ENCODE measurements around the gene SLC9A2. TPM values are rescaled to one million over a fixed set of nuclear protein-coding genes. Genes with fewer than 3 reads are reported as not detected.

SLC9A2 gene
- total and polyA plus RNA-seq, 2 of the 13 experiments (the other 11 are each of a cell fraction or from before 2014, with no cell fraction given): 0.02 TPM; not detected in 1

DNA sequence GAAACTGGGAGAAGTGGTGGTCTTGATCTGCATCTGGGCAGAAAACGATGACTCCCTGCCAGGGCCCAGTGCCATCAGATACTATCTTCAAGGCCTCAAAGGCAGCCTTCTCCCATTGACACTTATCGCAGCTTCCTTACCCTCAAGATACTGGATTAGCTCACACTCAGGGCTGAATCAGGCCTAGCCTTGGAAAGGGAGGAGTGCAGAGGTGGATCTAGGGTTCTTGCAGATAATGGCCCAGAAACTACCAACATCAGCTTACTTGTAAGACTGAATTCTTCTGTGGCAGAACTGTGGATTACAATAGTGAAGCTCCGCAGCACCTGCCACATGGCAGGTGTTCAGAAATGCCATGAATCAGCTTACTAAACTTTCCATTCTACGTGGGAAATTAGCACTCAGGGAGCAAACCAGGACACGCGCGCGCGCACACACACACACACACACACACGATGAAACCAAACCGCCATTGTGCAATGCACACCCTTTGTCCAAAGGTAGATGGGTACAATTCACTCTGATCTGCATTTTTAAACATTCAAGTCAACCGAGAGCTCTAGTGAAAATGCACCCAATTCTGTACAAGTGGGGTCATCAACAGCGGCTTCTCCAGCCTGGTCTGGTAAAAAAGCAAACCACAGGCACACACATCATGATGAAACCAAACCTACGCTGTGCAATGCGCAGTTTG, 116.2 kb downstream of the SLC9A2 start (continued):
- no peak; the same call in 1 of the 2 replicates for TF ChIP-seq TAF1 (CRISPR knock-in tag; IDR thresholded peaks at IDR 0.05)
- no peak for TF ChIP-seq ZNF383 (CRISPR knock-in tag; IDR thresholded peaks at IDR 0.05; ENCODE audit: borderline replicate concordance)
- TF ChIP-seq RARG (CRISPR knock-in tag; IDR thresholded peaks at IDR 0.05; ENCODE audit: low read depth): no peak
- no peak for TF ChIP-seq ZNF772 (CRISPR knock-in tag; IDR thresholded peaks at IDR 0.05)
- peak in 1 of 2 experiments; percentile 18; a peak in 1 of 4 replicates for TF ChIP-seq POLR2A (IDR thresholded peaks at IDR 0.05; ENCODE audit: insufficient read depth in 1 of 2, low read depth in 2 of 2, low read length in 2 of 2)
- no peak for TF ChIP-seq CHD2 (IDR thresholded peaks at IDR 0.05; ENCODE audit: low read depth, low read length)
- no peak; the same call in 1 of the 2 replicates for TF ChIP-seq FOXP4 (CRISPR knock-in tag; IDR thresholded peaks at IDR 0.05)
- peak; percentile 19; the same call in 1 of the 2 replicates for TF ChIP-seq SMC3 (IDR thresholded peaks at IDR 0.05; ENCODE audit: low read length)
- no peak for TF ChIP-seq THYN1 (CRISPR knock-in tag; IDR thresholded peaks at IDR 0.05; ENCODE audit: borderline replicate concordance, low read depth)
- no peak for TF ChIP-seq ZNF460 (CRISPR knock-in tag; IDR thresholded peaks at IDR 0.05; ENCODE audit: borderline replicate concordance)
- no peak for TF ChIP-seq TBX2 (CRISPR knock-in tag; IDR thresholded peaks at IDR 0.05; ENCODE audit: borderline replicate concordance)
- TF ChIP-seq HNRNPLL (IDR thresholded peaks at IDR 0.05; ENCODE audit: low read depth, low read length, poor library complexity, severe bottlenecking): no peak
- TF ChIP-seq FOXJ3 (CRISPR knock-in tag; IDR thresholded peaks at IDR 0.05; ENCODE audit: borderline replicate concordance): no peak
- no peak for TF ChIP-seq IKZF1 (IDR thresholded peaks at IDR 0.05)
- TF ChIP-seq ARID2 (CRISPR knock-in tag; IDR thresholded peaks at IDR 0.05; ENCODE audit: borderline replicate concordance): 0 out of 2 replicates have a peak, but pooled peaks have one; percentile 20
- no peak for TF ChIP-seq NR0B2 (CRISPR knock-in tag; IDR thresholded peaks at IDR 0.05)
- TF ChIP-seq, protein P1, sequence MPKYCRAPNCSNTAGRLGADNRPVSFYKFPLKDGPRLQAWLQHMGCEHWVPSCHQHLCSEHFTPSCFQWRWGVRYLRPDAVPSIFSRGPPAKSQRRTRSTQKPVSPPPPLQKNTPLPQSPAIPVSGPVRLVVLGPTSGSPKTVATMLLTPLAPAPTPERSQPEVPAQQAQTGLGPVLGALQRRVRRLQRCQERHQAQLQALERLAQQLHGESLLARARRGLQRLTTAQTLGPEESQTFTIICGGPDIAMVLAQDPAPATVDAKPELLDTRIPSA (CRISPR knock-in tag; IDR thresholded peaks at IDR 0.05; ENCODE audit: borderline replicate concordance): no peak
- no peak for TF ChIP-seq FOXP1 (IDR thresholded peaks at IDR 0.05)
- no peak for TF ChIP-seq FOXP1 (CRISPR knock-in tag; IDR thresholded peaks at IDR 0.05)
- TF ChIP-seq, protein P2, sequence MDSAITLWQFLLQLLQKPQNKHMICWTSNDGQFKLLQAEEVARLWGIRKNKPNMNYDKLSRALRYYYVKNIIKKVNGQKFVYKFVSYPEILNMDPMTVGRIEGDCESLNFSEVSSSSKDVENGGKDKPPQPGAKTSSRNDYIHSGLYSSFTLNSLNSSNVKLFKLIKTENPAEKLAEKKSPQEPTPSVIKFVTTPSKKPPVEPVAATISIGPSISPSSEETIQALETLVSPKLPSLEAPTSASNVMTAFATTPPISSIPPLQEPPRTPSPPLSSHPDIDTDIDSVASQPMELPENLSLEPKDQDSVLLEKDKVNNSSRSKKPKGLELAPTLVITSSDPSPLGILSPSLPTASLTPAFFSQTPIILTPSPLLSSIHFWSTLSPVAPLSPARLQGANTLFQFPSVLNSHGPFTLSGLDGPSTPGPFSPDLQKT (CRISPR knock-in tag; IDR thresholded peaks at IDR 0.05; ENCODE audit: borderline replicate concordance): no peak
- 0 out of 2 replicates have a peak, but pooled peaks have one; percentile 14 for TF ChIP-seq MAZ (IDR thresholded peaks at IDR 0.05; ENCODE audit: borderline replicate concordance, low read depth, low read length)
- TF ChIP-seq MAZ (CRISPR knock-in tag; IDR thresholded peaks at IDR 0.05; ENCODE audit: low read depth): no peak
- TF ChIP-seq NFKB2 (CRISPR knock-in tag; IDR thresholded peaks at IDR 0.05; ENCODE audit: borderline replicate concordance): no peak
- no peak; the same call in 1 of the 2 replicates for TF ChIP-seq ZNF737 (CRISPR knock-in tag; IDR thresholded peaks at IDR 0.05; ENCODE audit: borderline replicate concordance)
- TF ChIP-seq, protein P3, sequence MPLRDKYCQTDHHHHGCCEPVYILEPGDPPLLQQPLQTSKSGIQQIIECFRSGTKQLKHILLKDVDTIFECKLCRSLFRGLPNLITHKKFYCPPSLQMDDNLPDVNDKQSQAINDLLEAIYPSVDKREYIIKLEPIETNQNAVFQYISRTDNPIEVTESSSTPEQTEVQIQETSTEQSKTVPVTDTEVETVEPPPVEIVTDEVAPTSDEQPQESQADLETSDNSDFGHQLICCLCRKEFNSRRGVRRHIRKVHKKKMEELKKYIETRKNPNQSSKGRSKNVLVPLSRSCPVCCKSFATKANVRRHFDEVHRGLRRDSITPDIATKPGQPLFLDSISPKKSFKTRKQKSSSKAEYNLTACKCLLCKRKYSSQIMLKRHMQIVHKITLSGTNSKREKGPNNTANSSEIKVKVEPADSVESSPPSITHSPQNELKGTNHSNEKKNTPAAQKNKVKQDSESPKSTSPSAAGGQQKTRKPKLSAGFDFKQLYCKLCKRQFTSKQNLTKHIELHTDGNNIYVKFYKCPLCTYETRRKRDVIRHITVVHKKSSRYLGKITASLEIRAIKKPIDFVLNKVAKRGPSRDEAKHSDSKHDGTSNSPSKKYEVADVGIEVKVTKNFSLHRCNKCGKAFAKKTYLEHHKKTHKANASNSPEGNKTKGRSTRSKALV (CRISPR knock-in tag; IDR thresholded peaks at IDR 0.05): 0 out of 2 replicates have a peak, but pooled peaks have one; percentile 76

All from HepG2 (cell line).